ENCODE results near the gene KCNH2.
A peak's percentile ranks its signal among the peaks of the same experiment; 100 is the strongest.

KCNH2 gene

GRCh38 chr7:150994141-150994837, 16.2 kb upstream of the KCNH2 start:
- no peak for DNase-seq

GRCh38 chr7:150993511-150993910, 15.4 kb upstream of the KCNH2 start:
- no peak for DNase-seq

DNA sequence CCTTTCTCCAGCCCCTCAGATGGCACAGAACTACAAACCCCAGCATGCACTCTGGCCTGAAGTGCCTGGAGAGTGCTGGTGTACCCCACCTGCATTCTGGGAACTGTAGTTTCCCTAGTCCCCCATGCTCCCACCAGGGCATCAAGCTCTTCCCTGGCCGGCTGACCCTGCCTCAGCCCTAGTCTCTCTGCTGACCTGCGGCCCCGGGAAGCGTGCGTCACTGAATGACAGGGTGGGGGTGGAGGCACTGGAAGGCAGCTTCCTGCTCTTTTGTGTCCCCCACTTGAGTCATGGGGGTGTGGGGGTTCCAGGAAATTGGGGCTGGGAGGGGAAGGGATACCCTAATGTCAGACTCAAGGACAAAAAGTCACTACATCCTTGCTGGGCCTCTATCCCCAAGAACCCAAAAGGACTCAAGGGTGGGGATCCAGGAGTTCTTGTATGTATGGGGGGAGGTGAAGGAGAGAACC, 14.7 kb upstream of the KCNH2 start:
- DNase-seq: peak; percentile 29

- no peak for DNase-seq
These were observed 14.0 kb upstream of the KCNH2 start for GRCh38 chr7:150992051-150992640.

DNA sequence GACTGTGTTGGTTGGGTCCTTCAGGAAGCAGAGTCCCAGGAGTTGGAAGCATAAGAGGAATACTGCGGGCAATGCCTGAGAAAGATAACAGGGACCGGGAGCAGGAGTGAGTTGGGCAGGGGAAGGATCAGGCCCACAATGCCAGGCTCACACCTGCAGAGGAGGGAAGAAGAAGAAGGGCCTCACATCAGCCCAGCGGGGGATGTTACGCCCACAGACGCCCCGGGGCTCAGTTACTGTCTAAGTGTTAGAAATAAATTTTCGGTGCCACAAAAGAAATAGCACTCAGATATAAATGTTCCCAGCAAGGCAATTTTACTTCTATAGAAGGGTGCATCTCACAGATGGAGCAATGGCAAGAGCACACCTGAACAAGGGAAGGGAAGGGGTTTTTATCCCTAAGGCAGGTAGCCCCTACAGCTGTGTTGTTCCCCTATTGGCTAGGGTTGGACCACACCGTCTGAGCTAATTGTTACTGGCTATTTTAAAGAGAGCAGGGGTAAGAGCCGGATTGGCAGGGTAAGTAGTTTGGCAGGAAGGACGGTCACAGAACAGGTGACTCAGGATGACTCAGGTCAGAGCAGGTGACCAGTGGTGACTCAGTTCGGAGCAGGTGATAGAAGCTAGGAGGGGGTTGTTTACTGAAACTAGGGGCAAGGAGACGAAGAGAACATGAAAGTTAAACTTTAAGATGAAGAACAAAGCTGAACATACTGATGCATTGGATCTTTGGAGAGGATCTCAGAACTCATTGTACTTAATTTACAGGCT, 12.5 kb upstream of the KCNH2 start, which contains the start of gene NOS3:
TSS of gene NOS3 (plus strand) at position 602 of the 771 bp plus-strand sequence. CDS start 2,787 bp downstream, outside the sequence.
- no peak for DNase-seq

GRCh38 chr7:150989456-150989855, 11.3 kb upstream of the KCNH2 start:
- DNase-seq: no peak

DNA sequence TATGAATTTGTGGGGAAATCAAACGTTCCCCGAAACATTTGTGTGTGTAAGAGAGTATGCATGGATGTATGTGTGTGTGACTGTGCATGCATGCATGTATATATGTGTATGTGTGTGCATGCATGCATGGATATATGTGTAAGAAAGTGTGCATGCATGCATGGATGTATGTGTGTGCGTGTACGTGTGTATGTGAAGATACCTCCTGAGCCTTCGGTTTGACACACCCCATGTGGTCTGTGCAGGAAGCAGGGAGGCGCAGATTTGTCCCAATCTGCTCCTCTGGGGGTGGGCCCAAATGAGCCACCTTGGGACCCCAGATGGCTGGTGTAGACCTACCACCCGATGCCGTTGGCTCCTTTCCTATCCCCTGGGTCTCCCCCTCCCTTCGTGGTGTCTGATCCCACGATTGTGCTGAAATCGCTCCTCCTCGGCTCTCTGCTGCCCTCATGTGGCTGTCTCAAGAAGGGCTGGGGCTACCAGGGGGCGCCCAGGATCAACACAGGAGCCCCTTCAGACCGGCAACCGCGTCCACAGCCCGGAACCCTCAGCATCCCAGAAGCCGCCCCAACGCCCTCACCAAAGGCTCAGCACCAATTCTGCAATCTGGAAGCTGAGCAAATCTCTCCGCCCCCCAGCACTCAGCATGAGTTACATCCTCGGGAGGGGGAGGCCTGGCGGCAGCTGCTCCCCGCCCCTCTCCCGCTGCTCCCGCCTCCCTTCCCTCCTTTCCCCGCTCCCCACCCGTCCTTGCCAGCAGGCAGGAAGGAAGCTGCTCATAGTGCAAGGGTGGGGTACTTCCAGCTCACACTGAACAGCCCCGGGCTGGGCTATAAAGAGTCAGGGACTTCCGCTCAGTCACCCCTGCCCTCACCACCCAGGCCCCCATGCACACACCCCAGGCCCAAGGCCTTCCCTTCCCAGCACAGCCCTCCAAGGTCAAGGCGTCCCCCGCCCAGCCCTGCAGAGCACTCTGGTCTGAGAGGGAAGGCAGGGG, 10.4 kb upstream of the KCNH2 start:
- peak; percentile 39 for DNase-seq

DNA sequence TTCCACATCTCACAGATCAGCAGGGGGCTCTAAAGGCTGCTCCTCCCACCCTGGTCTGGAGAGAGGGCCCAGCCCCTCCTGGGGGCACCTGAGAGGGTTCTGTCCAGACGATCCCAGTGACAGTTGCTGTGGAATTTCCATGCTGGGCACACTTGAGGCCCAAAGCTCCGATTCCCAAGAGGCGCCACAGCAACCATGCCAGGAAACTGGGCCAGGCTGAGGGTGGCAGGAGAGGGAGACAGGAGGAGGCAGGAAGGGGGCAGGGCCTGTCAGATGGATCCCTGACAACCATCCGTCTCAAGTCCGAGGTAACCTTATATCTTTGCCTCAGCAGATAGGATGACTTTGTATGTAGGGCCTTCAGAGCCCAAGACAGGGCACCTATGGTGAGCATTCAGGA, 8.4 kb upstream of the KCNH2 start:
- DNase-seq: no peak

- peak; percentile 55 for DNase-seq
These were observed 8.0 kb upstream of the KCNH2 start for GRCh38 chr7:150986099-150986512.

GRCh38 chr7:150983893-150984368, 5.8 kb upstream of the KCNH2 start:
- DNase-seq: no peak

DNA sequence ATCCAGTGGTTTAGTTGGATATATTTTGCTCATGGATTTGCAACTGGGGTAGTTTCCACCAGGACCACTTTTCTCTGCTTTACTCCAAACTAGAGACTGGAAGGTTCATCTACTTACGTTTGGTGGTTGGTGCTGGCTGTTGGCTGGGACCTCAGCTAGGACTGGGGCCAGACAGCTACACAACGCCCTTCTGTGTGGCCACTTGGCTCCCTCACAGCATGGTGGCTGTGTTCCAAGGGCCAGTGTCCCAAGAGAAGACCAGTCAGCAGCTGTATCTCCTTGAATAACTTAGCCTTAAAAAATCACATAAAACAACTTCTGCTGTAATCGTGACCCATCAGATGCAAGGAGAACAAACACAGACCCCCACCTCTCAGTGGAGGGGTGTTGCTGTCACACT, 4.2 kb upstream of the KCNH2 start:
- DNase-seq: no peak

DNA sequence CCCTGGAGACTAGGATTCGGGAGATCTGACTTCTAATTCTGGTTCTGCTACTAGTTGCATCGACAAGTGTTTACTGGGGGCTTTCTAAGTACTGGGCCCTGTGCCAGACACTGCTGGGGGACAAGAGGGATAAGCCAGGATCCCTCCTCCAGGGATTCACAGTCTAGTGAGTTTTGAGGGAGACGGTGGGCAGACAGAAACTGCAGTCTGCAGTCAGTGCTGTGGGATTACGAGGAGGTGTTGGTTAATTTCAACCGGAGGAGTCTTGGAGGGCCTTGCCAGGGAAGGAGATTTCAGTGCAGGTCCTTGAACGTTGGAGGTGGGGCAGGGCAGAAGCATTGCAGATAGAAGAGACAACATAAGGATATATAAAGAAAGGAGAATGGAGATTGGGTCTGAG, 3.5 kb upstream of the KCNH2 start:
- no peak for DNase-seq

DNA sequence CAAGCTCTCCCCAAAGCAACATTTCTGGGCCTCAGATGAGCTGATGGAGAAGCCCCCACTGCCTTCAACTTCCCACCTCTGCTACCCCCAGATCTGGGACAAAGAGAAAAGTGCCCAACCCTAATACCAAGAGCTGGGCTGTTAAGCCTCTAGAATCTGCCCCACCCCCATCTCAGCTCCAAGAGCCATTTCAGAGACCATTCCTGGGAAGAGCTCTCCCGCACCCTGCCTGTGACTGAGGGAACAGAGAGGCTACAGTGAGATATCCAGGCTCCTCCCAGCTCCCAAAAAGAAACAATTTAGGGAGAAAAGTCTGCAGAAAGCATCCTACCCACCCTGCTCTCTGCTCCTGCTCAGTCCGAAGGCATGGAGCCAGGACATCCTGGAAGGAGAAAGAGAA, 2.5 kb upstream of the KCNH2 start:
- DNase-seq: no peak

- no peak for DNase-seq
These were observed 1.7 kb upstream of the KCNH2 start for GRCh38 chr7:150979713-150980390.

GRCh38 chr7:150977382-150978125, 567 bp downstream of the KCNH2 start:
- no peak for DNase-seq

GRCh38 chr7:150976529-150977381, 1.4 kb downstream of the KCNH2 start:
- no peak for DNase-seq

GRCh38 chr7:150975536-150976319, 2.4 kb downstream of the KCNH2 start:
- no peak for DNase-seq

DNA sequence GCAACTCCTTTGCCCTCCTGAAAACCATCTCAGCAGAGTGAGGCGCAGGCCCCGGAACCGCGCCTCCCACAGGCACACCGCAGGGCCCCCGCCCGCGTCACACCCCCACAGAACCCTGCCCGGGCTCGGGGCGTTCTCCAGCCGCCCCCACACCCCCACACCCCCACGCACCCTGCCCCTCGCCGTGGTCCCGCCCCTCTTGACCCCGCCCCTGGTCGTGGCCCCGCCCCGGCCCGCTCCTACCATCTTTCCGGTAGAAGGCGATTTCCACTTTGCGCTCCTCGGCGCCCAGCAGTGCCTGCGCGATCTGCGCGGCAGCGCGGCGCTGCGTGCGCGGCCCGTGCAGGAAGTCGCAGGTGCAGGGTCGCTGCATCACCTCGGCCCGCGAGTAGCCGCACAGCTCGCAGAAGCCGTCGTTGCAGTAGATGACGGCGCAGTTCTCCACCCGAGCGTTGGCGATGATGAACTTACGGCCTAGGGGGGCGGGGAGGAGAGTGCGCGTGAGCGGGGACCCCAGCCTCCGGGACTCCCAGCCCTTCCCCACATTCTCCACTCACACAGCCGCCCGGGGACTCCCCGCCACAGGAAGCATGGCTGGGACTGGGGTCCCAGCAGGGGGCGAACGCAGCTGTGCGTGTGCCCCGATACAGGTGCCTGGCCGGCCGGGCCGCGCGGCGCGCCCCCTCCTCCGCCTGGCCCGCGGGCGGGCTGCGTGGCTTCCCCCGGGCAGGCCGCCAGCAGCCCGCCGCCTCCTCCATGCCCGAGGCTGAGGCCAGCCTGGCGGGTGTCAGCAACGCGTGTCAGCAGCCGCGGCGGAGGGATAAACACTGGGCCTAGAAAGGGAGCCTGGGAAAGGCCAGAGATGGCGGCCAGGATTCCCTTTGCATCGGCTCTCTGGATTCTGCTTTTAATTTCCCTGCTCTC, 3.4 kb downstream of the KCNH2 start:
- peak; percentile 36 for DNase-seq
